Measurements from ENCODE around the gene RBM15.

GRCh38 chr1:110347182-110347893 lies 8.2 kb downstream of the RBM15 start:
- no peak for TF ChIP-seq CTCF (tag by site-specific recombination; IDR thresholded peaks at IDR 0.05)
- no peak for TF ChIP-seq TCF7L2 (IDR thresholded peaks at IDR 0.05; ENCODE audit: borderline replicate concordance, low read depth, low read length)
- no peak for TF ChIP-seq ZNF2 (tag by site-specific recombination; IDR thresholded peaks at IDR 0.05)
- no peak for TF ChIP-seq ZNF24 (tag by site-specific recombination; IDR thresholded peaks at IDR 0.05)

Measured in HEK293 (cell line).